H1 (cell line): ENCODE results near the gene IFNGR1. TPM values are rescaled to one million over a fixed set of nuclear protein-coding genes. Genes with fewer than 3 reads are reported as not detected.

ENCODE experiments used
- CTCF ChIA-PET: fragments of 300-600 bp; sonication (Branson Sonifier 250); formaldehyde crosslinking; loops from one replicate; lab custom pipeline; 2021; ENCODE audit not compliant: partially characterized antibody; lab: Charles Lee
- POLR2A ChIA-PET: fragments of 300-600 bp; sonication (Branson Sonifier 250); formaldehyde crosslinking; loops from one replicate; lab custom pipeline; 2021; ENCODE audit warnings: inconsistent platforms; ENCODE audit not compliant: partially characterized antibody; lab: Charles Lee
- DNase-seq, 2 experiments: peaks; one replicate each; pipeline versions ENCODE4 v3.0.0 to v3.0.0-alpha.2; 2010 to 2022; ENCODE audit warnings: low spot score in 2 of 2, low read depth in 1 of 2, mixed read lengths in 1 of 2
- FAIRE-seq: peaks from 2 replicates; lab custom pipeline; 2011; peaks lifted over from hg19 to GRCh38; lab: Jason Lieb, UNC
- H2AFZ ChIP-seq: 2 replicates; pipeline ENCODE4 v1.8.1; 2012; ENCODE audit warnings: low read length, inconsistent platforms
- H2AK5ac ChIP-seq: 2 replicates; pipeline ENCODE4 v1.6.1; 2013; ENCODE audit warnings: low read depth, low read length
- H2BK120ac ChIP-seq: replicated peaks from 2 replicates; pipeline ENCODE3; 2013; ENCODE audit warnings: low read depth, low read length, inconsistent platforms
- H2BK12ac ChIP-seq: 2 replicates; pipeline ENCODE4 v1.6.1; 2013; ENCODE audit warnings: low read depth, low read length
- H2BK15ac ChIP-seq: 2 replicates; pipeline ENCODE4 v1.6.1; 2013; ENCODE audit warnings: low read length
- H2BK20ac ChIP-seq: 2 replicates; pipeline ENCODE4 v1.6.1; 2013; ENCODE audit warnings: low read length
- H2BK5ac ChIP-seq: 2 replicates; pipeline ENCODE4 v1.6.1; 2013; ENCODE audit warnings: low read depth, low read length
- H3K14ac ChIP-seq: 2 replicates; pipeline ENCODE4 v1.6.1; 2013; ENCODE audit warnings: inconsistent platforms; ENCODE audit not compliant: insufficient read length
- H3K18ac ChIP-seq: 2 replicates; pipeline ENCODE4 v1.6.1; 2013; ENCODE audit warnings: low read length; ENCODE audit errors: extremely low read depth
- H3K23ac ChIP-seq: 2 replicates; pipeline ENCODE4 v1.6.1; 2013; ENCODE audit warnings: inconsistent platforms; ENCODE audit not compliant: insufficient read length
- H3K23me2 ChIP-seq: 2 replicates; pipeline ENCODE4 v1.6.1; 2013; ENCODE audit warnings: low read depth, low read length
- H3K27ac ChIP-seq: 2 replicates; pipeline ENCODE4 v1.6.1; 2011; ENCODE audit warnings: low read depth, low read length, inconsistent platforms
- H3K27me3 ChIP-seq, 4 experiments: replicated peaks in 1 of 4; 1 replicate in 1 of 4; 2 replicates in 3 of 4; pipeline versions ENCODE4 v1.6.1 to v1.8.1; 2011 to 2013; ENCODE audit warnings: low read length in 3 of 4, mild to moderate bottlenecking in 3 of 4, inconsistent platforms in 2 of 4, mixed read lengths in 2 of 4, moderate library complexity in 1 of 4; ENCODE audit not compliant: control insufficient read depth in 3 of 4, insufficient read depth in 3 of 4; ENCODE audit errors: extremely low read depth in 1 of 4
- H3K36me3 ChIP-seq, 4 experiments: 2 replicates each; pipeline versions ENCODE4 v1.6.1 to v1.8.1; 2011 to 2013; ENCODE audit warnings: mild to moderate bottlenecking in 4 of 4, low read length in 3 of 4, moderate library complexity in 2 of 4, control low read depth in 1 of 4, inconsistent platforms in 1 of 4; ENCODE audit not compliant: insufficient read depth in 4 of 4, control insufficient read depth in 2 of 4
- H3K4ac ChIP-seq: replicated peaks from 2 replicates; pipeline ENCODE3; 2013; ENCODE audit warnings: low read length, low read depth, mixed read lengths, inconsistent platforms; ENCODE audit not compliant: insufficient read length
- H3K4me1 ChIP-seq, 4 experiments: replicated peaks in 1 of 4; 1 replicate in 1 of 4; 2 replicates in 3 of 4; pipeline versions ENCODE4 v1.6.1 to v1.8.1; 2011 to 2013; ENCODE audit warnings: low read length in 3 of 4, inconsistent platforms in 2 of 4, mixed read lengths in 1 of 4; ENCODE audit not compliant: insufficient read depth in 4 of 4, control insufficient read depth in 3 of 4
- H3K4me2 ChIP-seq, 2 experiments: 2 replicates each; pipeline versions ENCODE4 v1.6.1 to v1.8.1; 2011 to 2013; ENCODE audit warnings: low read depth in 2 of 2, low read length in 2 of 2, control low read depth in 1 of 2, inconsistent platforms in 1 of 2, mild to moderate bottlenecking in 1 of 2; ENCODE audit not compliant: insufficient read depth in 1 of 2
- H3K4me3 ChIP-seq, 4 experiments: fragments of 200-600, 300-600 bp in 1 of 4; sonication (generic), shearing (Covaris generic), sonication (Bioruptor Twin) in 1 of 4; 2 replicates each; pipeline versions ENCODE4 v1.5.1 to v1.8.1; 2011 to 2016; ENCODE audit warnings: low read length in 4 of 4, low read depth in 3 of 4, control low read depth in 2 of 4, inconsistent platforms in 2 of 4, mild to moderate bottlenecking in 2 of 4, mixed read lengths in 1 of 4, moderate library complexity in 1 of 4; ENCODE audit not compliant: insufficient read depth in 2 of 4; ENCODE audit errors: extremely low read depth in 1 of 4
- H3K56ac ChIP-seq: replicated peaks from 2 replicates; pipeline ENCODE3; 2013; ENCODE audit warnings: low read depth, mild to moderate bottlenecking, mixed read lengths, low read length, inconsistent platforms; ENCODE audit not compliant: insufficient read length
- H3K79me1 ChIP-seq: 2 replicates; pipeline ENCODE4 v1.6.1; 2013; ENCODE audit warnings: low read depth, low read length, control low read depth
- H3K79me2 ChIP-seq, 2 experiments: 2 replicates each; pipeline versions ENCODE4 v1.6.1 to v1.8.1; 2012 to 2013; ENCODE audit warnings: low read length in 2 of 2, mild to moderate bottlenecking in 2 of 2, inconsistent platforms in 1 of 2; ENCODE audit not compliant: insufficient read depth in 2 of 2, control insufficient read depth in 1 of 2
- H3K9ac ChIP-seq, 4 experiments: replicated peaks in 1 of 4; 1 replicate in 1 of 4; 2 replicates in 3 of 4; pipeline versions ENCODE4 v1.6.1 to v1.8.1; 2011 to 2013; ENCODE audit warnings: low read depth in 3 of 4, low read length in 3 of 4, control low read depth in 2 of 4, mild to moderate bottlenecking in 2 of 4, moderate library complexity in 2 of 4, inconsistent platforms in 1 of 4; ENCODE audit errors: extremely low read depth in 1 of 4
- H3K9me3 ChIP-seq, 2 experiments: 2 replicates each; pipeline versions ENCODE4 v1.6.1 to v1.8.1; 2012 to 2013; ENCODE audit warnings: mild to moderate bottlenecking in 2 of 2, moderate library complexity in 2 of 2, control low read depth in 1 of 2, inconsistent platforms in 1 of 2, low read depth in 1 of 2, low read length in 1 of 2, mixed read lengths in 1 of 2; ENCODE audit not compliant: insufficient read depth in 2 of 2
- H4K20me1 ChIP-seq, 2 experiments: replicated peaks in 1 of 2; 2 replicates each; pipeline versions ENCODE3 to v1.8.1; 2011 to 2013; ENCODE audit warnings: inconsistent platforms in 2 of 2, low read length in 2 of 2, mild to moderate bottlenecking in 1 of 2; ENCODE audit not compliant: insufficient read depth in 2 of 2, control insufficient read depth in 1 of 2
- H4K5ac ChIP-seq: 2 replicates; pipeline ENCODE4 v1.6.1; 2013; ENCODE audit warnings: low read length, low read depth, mixed read lengths, inconsistent platforms; ENCODE audit not compliant: insufficient read length
- H4K8ac ChIP-seq: 2 replicates; pipeline ENCODE4 v1.8.0; 2013; ENCODE audit warnings: mild to moderate bottlenecking, moderate library complexity, low read length, inconsistent platforms; ENCODE audit not compliant: insufficient read depth; ENCODE audit errors: extremely low read depth
- H4K91ac ChIP-seq: replicated peaks from 2 replicates; pipeline ENCODE3; 2013; ENCODE audit warnings: low read length, mixed read lengths, inconsistent platforms; ENCODE audit not compliant: insufficient read length
- CTBP2 ChIP-seq: IDR thresholded peaks from 2 replicates; pipeline ENCODE4 v1.7.0; 2011; ENCODE audit warnings: borderline replicate concordance, mild to moderate bottlenecking, moderate library complexity, mixed read lengths, low read length; ENCODE audit not compliant: insufficient read depth, insufficient read length
- FOSL1 ChIP-seq: IDR thresholded peaks from 2 replicates; pipeline ENCODE4 v1.6.1; 2011; ENCODE audit warnings: mild to moderate bottlenecking, low read depth, low read length, moderate library complexity; ENCODE audit not compliant: insufficient read depth
- NRF1 ChIP-seq: IDR thresholded peaks from 2 replicates; pipeline ENCODE4 v1.6.1; 2011; ENCODE audit warnings: mild to moderate bottlenecking, low read depth, low read length, improper control_type of control experiment
- PHF8 ChIP-seq: fragments of 200-600 bp; sonication (generic); conservative IDR thresholded peaks from 2 replicates; pipeline ENCODE4 v1.7.1; 2012; ENCODE audit warnings: low read depth, mild to moderate bottlenecking, inconsistent platforms, low read length, moderate library complexity
- SIRT6 ChIP-seq: IDR thresholded peaks from one replicate; pipeline ENCODE4 v1.7.1; 2012; ENCODE audit warnings: low read length, inconsistent platforms
- SIX5 ChIP-seq: IDR thresholded peaks from 2 replicates; pipeline ENCODE4 v1.6.1; 2011; ENCODE audit warnings: mild to moderate bottlenecking, low read depth, low read length
- TBP ChIP-seq: IDR thresholded peaks from 2 replicates; pipeline ENCODE4 v1.6.1; 2011; ENCODE audit warnings: low read depth, low read length, improper control_type of control experiment
- ZNF274 ChIP-seq: IDR thresholded peaks from 2 replicates; pipeline ENCODE4 v1.7.0; 2012; ENCODE audit warnings: low read length, borderline replicate concordance; ENCODE audit errors: extremely low read depth
- WGBS, 2 experiments: shearing (Covaris generic) in 1 of 2; methylation state at CpG; one replicate each; pipeline versions ENCODE4 v1.1.6 to v1.1.7; 2013 to 2015; ENCODE audit warnings: low lambda C conversion rate in 2 of 2, mixed read lengths in 2 of 2, inconsistent platforms in 1 of 2, low coverage in 1 of 2, missing lambda C conversion rate in 1 of 2; ENCODE audit not compliant: insufficient replicate concordance in 2 of 2, insufficient coverage in 1 of 2, insufficient read length in 1 of 2; ENCODE audit errors: extremely low coverage in 1 of 2, missing lambda C conversion rate in 1 of 2; 5-methylcytosine and 5-hydroxymethylcytosine counted together
- polyA plus RNA-seq, 7 experiments: library from polyadenylated mRNA; depleted of rRNA in 3 of 7; stranded (reverse) in 5 of 7; unstranded in 2 of 7; fragments of >200 nt in 5 of 7; fragments of 200-250 nt in 2 of 7; gene quantifications; 1 replicate in 5 of 7; 2 replicates in 1 of 7; 4 replicates in 1 of 7; pipeline versions ENCODE4 v1.2.1 to v1.2.3, GENCODE V29; 2011 to 2013; ENCODE audit warnings: missing spikeins in 2 of 7, mixed read lengths in 2 of 7
- total RNA-seq: library from RNA; stranded (reverse); fragmentation: NEBNext Ultra II Directional; extraction: Animal tissue kit (Norgen Biotek cat#: 25700); gene quantifications from 2 replicates; pipeline ENCODE4 v1.2.1, GENCODE V29; 2021

IFNGR1 gene
- total and polyA plus RNA-seq, 2 of the 8 experiments (the other 6 are each of a cell fraction or from before 2014, with no cell fraction given): 9.7 to 20.9 TPM

GRCh38 chr6:137264311-137265075, 45.3 kb upstream of the IFNGR1 start:
- POLR2A ChIA-PET: no interaction called here
- no peak overlapping the region for H4K5ac ChIP-seq
- FAIRE-seq: no peak
- H4K8ac ChIP-seq: no peak overlapping the region
- no peak overlapping the region for H3K4me2 ChIP-seq
- 80% methylated on average over 5 of the region's 5 CpGs; no CpG with 5 or more reads in 1 of the 2 experiments for WGBS, 2 experiments
- no peak overlapping the region for H2BK20ac ChIP-seq
- no peaks in the 10 kb centered on the region for H3K9me3 ChIP-seq
- H3K27me3 ChIP-seq: no peaks in the 10 kb centered on the region; a peak in 1 of 7 replicates
- H3K79me2 ChIP-seq: no peaks in the 10 kb centered on the region
- H3K79me1 ChIP-seq: no peaks in the 10 kb centered on the region
- no peak overlapping the region for H3K56ac ChIP-seq
- H2AFZ ChIP-seq: no peak overlapping the region
- H4K20me1 ChIP-seq: no peaks in the 10 kb centered on the region
- no peak overlapping the region for H4K91ac ChIP-seq
- H3K23ac ChIP-seq: no peak overlapping the region
- no peak overlapping the region for H3K9ac ChIP-seq
- H3K23me2 ChIP-seq: no peaks in the 10 kb centered on the region
- no peak overlapping the region for H3K14ac ChIP-seq
- H3K4me3 ChIP-seq: no peak overlapping the region
- H3K36me3 ChIP-seq: no peaks in the 10 kb centered on the region
- H2BK5ac ChIP-seq: no peak overlapping the region
- H2BK15ac ChIP-seq: no peak overlapping the region
- no peak overlapping the region for H2AK5ac ChIP-seq
- H3K18ac ChIP-seq: no peak overlapping the region
- no peaks in the 10 kb centered on the region for H3K4me1 ChIP-seq
- H3K4ac ChIP-seq: no peak overlapping the region
- DNase-seq: no peak
- H2BK120ac ChIP-seq: no peak overlapping the region
- CTCF ChIA-PET: no interaction called here
- H3K27ac ChIP-seq: no peak overlapping the region
- H2BK12ac ChIP-seq: no peak overlapping the region
- TF ChIP-seq SIRT6: no peak
- no peak for TF ChIP-seq SIX5
- no peak for TF ChIP-seq TBP
- no peak for TF ChIP-seq PHF8
- TF ChIP-seq ZNF274: no peak
- TF ChIP-seq FOSL1: no peak
- TF ChIP-seq CTBP2: no peak
- TF ChIP-seq NRF1: no peak
